ENCODE data around the gene LSM14A.
"Not testable (repeated sequence)": the region's sequence is repeated elsewhere in the genome, so short reads cannot be mapped to it uniquely, and the experiment has no call there.

DNA sequence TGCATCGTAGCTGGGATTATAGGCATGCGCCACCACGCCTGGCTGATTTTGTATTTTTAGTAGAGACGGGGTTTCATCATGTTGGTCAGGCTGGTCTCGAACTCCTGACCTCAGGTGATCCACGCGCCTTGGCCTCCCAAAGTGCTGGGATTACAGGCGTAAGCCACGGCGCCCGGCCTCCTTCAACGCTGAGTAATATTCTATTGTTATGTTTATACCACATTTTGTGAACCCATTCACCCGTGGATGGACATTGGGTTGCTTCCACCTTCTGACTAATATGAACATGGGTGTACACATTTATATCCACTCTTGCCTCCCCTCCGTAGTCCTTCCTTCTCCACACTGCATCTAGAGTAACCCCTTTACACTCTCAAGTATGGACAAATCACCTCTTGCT, 80.9 kb downstream of the LSM14A start:
- TF ChIP-seq, protein P1, sequence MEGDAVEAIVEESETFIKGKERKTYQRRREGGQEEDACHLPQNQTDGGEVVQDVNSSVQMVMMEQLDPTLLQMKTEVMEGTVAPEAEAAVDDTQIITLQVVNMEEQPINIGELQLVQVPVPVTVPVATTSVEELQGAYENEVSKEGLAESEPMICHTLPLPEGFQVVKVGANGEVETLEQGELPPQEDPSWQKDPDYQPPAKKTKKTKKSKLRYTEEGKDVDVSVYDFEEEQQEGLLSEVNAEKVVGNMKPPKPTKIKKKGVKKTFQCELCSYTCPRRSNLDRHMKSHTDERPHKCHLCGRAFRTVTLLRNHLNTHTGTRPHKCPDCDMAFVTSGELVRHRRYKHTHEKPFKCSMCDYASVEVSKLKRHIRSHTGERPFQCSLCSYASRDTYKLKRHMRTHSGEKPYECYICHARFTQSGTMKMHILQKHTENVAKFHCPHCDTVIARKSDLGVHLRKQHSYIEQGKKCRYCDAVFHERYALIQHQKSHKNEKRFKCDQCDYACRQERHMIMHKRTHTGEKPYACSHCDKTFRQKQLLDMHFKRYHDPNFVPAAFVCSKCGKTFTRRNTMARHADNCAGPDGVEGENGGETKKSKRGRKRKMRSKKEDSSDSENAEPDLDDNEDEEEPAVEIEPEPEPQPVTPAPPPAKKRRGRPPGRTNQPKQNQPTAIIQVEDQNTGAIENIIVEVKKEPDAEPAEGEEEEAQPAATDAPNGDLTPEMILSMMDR (conservative IDR thresholded peaks at IDR 0.05 in 1 of 2, IDR thresholded peaks at IDR 0.05 in 1 of 2; ENCODE audit: low read depth in 1 of 2, low read length in 2 of 2): not testable (repeated sequence)
- not testable (repeated sequence) for TF ChIP-seq EZH2 (IDR thresholded peaks at IDR 0.05; ENCODE audit: low read length, missing control alignments)
